Measurements from ENCODE around the gene DRC7.

DNA sequence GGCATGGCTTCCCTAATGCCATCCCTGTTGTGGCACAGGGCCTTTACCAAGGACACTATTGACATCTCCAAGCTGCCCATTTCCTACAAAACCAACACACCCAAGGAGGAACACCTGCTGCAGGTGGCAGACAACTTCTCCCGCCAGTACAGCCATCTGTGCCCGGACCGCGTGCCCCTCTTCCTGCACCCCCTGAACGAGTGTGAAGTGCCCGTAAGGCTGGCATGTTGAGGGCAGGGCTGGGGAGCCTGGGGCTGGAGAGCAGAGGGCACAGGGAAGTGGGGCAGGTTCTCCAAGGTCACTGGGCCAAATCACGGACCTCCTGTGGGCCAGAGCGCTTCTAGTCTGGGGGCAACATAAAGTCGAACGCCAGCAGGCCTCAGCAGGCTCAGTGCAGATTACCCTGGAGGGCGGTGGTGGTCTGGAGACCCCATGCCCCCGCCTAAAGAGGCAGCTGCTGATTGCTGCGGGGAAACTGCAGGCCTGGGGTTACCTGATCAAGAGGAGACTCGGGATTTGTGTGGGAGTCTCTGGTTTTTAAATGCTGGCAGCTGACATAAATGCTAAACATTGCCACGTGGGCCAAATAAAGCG lies 4.3 kb downstream of the DRC7 start:
- TF ChIP-seq POLR2AphosphoS2 (IDR thresholded peaks at IDR 0.05; ENCODE audit: low read depth, low read length) (no peak), EZH2 (IDR thresholded peaks at IDR 0.05; ENCODE audit: borderline replicate concordance, control insufficient read depth, low read depth, low read length) (no peak), RCOR1 (conservative IDR thresholded peaks at IDR 0.05; ENCODE audit: low read depth, low read length) (no peak), HDAC6 (IDR thresholded peaks at IDR 0.05; ENCODE audit: unreplicated experiment) (no peak), JUND (IDR thresholded peaks at IDR 0.05; ENCODE audit: low read depth, low read length) (no peak), TARDBP (IDR thresholded peaks at IDR 0.05; ENCODE audit: borderline replicate concordance) (no peak)
- TF ChIP-seq, protein P1, sequence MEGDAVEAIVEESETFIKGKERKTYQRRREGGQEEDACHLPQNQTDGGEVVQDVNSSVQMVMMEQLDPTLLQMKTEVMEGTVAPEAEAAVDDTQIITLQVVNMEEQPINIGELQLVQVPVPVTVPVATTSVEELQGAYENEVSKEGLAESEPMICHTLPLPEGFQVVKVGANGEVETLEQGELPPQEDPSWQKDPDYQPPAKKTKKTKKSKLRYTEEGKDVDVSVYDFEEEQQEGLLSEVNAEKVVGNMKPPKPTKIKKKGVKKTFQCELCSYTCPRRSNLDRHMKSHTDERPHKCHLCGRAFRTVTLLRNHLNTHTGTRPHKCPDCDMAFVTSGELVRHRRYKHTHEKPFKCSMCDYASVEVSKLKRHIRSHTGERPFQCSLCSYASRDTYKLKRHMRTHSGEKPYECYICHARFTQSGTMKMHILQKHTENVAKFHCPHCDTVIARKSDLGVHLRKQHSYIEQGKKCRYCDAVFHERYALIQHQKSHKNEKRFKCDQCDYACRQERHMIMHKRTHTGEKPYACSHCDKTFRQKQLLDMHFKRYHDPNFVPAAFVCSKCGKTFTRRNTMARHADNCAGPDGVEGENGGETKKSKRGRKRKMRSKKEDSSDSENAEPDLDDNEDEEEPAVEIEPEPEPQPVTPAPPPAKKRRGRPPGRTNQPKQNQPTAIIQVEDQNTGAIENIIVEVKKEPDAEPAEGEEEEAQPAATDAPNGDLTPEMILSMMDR (IDR thresholded peaks at IDR 0.05 in 2 of 3, conservative IDR thresholded peaks at IDR 0.05 in 1 of 3; ENCODE audit: control insufficient read depth in 2 of 3, extremely low read depth in 1 of 3, insufficient read depth in 1 of 3, low read depth in 3 of 3, low read length in 3 of 3) = no peak
